Activated CD8-positive, alpha-beta memory T cell treated with anti-CD3 and anti-CD28 coated beads, Interleukin-2, amount 50 U/mL, for 1 hour (primary cell): ENCODE measurements around the gene CRYBG1.
"Not testable (repeated sequence)": the region's sequence is repeated elsewhere in the genome, so short reads cannot be mapped to it uniquely, and the experiment has no call there.

Experiments used
- DNase-seq: peaks from one replicate; pipeline ENCODE4 v3.0.0-alpha.2; 2020; ENCODE audit errors: extremely low read depth

CRYBG1 gene

GRCh38 chr6:106527979-106528378 is 167.5 kb downstream of the CRYBG1 start:
- no peak for DNase-seq

GRCh38 chr6:106528521-106528920 is 168.0 kb downstream of the CRYBG1 start:
- DNase-seq, result no peak

GRCh38 chr6:106529438-106529837 is 168.9 kb downstream of the CRYBG1 start:
- no peak for DNase-seq

GRCh38 chr6:106530026-106530425 is 169.5 kb downstream of the CRYBG1 start:
- no peak for DNase-seq

DNA sequence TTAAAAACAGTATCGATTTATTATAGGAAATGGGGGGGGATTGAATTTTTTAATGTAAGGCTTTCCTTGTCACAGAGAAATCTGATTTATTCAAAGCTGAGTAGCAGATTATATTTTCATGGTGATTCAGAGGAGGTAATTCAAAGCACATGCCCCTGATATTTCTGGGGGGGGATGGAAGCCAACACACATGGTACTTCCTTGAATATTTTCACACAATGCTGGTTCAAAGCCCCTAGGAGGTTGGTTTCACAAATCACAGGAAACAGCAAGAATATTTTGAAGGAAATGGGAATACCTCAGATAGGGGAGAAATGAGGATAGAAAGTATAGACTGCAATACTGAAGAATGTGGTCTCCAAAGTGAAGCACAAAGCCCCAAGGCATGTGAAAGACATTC is 170.0 kb downstream of the CRYBG1 start:
- DNase-seq, result no peak

GRCh38 chr6:106533054-106533453 is 172.5 kb downstream of the CRYBG1 start:
- no peak for DNase-seq

DNA sequence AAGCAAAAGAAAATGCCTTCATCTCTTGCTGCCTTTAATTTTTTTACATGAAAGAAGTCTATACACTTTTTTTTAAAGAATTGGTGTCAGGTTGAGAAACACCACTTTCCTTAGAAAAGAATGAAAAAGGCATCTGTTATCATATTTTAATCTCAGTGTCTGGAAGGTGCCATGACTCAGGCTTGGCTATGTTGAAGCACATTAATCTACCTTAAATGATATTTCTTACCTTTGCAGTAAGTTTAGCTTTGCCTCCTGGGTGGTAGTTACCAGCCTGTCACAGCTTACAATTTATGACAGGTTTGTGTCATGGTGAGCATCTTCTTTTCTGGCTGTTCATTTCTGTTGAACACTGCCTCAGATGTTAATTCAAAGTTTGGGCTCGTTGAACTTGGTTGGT is 173.5 kb downstream of the CRYBG1 start:
- no peak for DNase-seq

GRCh38 chr6:106534564-106534982 is 174.1 kb downstream of the CRYBG1 start:
- DNase-seq, result no peak

- no peak for DNase-seq
These were observed 174.5 kb downstream of the CRYBG1 start for GRCh38 chr6:106535012-106535411.

GRCh38 chr6:106536357-106536756 is 175.8 kb downstream of the CRYBG1 start:
- DNase-seq, result no peak

DNA sequence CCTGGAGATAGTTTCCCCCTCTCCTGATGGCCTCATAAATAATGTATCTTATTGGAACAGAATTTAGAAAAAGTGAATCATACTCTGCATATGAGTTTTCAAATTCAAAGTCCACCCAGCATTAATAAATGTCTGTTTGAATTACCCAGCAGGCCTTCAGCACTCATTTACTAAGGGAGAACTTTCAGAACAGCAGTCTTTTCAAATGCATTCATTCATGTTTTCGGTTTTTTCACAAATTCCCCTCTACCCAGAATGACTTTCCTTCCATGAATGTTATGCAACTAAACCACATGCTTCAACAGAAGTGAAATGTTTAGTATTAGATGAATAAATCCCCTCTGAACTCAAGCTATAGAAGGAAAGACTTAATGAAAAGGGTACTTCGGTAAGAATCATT is 176.3 kb downstream of the CRYBG1 start:
- DNase-seq, result no peak

- DNase-seq, result no peak
These were observed 177.1 kb downstream of the CRYBG1 start for GRCh38 chr6:106537662-106538061.

GRCh38 chr6:106538145-106538544 is 177.6 kb downstream of the CRYBG1 start:
- no peak for DNase-seq

DNA sequence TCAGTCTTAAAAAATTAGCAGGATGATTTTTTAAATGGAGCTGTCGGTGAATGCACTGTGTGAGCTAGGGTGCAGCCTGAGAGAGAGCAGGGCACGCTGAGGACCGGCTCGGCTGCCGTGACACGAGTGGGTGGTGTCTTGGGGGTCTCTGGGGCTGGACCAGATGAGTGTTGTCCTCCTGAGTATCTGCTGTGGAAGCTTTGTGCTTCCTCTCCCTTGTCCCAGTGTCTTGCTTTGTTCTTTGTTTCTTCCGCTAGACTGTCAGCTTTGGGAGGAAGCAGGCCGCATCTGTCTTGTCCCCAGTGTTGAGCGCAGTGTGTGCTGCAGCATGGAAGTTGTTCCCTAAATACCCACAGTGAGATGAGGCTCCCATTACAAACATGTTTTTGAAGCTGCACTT is 179.4 kb downstream of the CRYBG1 start:
- DNase-seq, result no peak

DNA sequence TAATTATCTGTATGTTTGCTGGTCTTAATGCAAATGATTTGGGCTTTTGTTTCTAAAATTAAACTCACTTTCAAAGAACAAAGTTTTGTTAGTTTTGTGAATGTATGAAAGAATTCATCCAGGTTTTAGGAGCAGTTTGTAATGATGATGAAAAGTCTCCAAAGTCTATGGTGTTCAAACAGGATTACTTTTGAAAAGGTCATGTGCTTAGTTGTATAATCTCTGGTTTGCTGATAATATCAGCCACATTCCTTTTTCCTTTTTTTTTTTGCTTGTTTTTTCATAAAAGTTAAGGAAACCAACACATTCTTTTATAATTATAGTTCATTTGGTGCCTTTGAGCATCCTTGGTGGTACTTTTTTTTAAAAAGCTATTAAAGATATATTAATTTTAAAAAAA is 179.9 kb downstream of the CRYBG1 start:
- DNase-seq, result no peak

DNA sequence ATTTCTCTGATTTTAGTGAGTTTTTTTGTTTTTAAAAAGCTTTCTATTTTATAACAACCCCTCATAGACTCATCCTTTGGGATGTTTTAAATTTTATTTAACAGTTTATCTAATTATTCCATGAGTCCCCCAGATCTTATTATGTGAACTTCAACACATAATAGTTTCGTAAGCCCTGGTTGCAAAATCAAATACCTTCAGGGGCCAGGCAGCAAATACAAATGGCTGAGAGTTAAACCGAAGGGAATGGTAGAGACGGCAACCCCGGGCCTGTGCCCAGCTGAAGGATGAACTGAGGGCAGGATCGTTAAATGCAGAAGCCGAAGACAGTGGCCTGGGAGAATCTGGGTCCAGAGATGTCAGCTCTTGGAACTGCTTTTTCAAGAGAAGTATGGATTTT is 180.4 kb downstream of the CRYBG1 start:
- no peak for DNase-seq

- no peak for DNase-seq
These were observed 185.8 kb downstream of the CRYBG1 start for GRCh38 chr6:106546261-106546690.

DNA sequence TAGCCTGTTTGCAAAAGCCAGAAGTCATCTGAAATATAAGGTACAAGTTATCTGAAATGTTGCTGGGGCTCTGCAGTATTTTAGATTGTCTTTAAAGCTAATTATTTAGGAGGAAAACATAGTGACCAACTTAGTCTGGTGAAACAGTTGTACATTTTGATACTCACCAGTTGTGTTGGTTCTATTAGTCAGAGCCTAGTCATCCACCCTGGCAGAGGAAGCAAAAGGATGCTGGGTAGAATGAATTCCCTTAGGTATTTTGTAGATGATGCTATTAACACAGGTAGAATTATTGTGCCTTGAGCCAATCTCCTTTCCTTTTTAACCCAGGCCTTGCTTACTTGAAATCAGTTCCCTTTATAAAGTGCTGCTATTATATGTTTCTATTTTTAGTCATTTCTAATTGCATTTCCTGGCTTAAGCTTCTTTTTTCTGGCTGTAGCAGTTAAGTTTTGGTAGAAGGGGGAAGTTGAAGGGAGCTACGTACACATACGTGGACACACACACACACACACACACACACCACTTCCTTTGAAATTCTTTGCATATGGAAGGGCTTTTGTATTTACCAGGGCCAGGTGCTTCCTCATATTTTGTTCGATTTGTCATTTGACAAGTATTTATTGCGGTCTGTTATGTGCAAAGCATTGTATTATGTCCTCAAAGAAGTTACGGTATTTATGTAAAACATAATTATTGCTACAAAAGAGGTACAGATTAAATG is 186.3 kb downstream of the CRYBG1 start:
- no peak for DNase-seq

DNA sequence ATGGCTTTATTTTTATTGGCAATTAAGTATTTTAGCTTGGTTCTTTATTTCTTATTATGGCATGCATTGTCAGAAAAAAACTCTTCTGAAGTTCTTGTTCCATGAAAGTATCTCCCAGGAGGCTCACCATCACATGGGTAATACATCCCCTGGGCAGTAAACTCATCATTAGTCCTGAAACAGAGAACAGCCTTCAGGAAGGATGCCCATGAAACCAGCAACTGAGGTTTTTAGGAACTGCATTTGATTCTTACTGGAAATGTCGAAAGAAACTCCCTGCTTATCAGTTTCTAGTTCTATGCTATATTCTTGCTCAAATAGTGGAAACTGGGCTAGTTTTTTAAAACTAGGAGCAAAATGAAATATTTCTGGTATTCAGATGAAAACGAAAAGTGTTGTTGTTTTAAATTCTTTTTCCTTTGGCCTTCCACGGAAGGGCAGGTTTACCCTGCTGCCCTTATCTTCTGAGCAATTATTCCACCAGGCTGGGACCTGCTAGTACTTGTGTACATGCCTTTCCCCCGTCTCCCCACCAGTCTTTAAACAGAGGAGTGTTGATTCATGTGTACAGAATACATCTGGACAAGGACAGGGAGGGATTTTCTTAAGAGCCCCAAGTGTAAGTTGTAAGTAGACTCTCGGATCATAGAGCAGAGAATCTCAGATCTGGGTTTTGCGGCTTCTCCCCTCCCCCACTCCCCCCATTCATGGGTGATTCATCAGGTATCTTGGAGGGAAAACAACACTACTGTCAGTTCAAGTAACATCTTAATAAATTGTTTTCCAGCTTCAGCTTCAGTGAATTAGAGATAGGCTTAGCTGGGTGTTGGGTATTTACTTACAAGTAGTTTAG is 187.3 kb downstream of the CRYBG1 start:
- no peak for DNase-seq

DNA sequence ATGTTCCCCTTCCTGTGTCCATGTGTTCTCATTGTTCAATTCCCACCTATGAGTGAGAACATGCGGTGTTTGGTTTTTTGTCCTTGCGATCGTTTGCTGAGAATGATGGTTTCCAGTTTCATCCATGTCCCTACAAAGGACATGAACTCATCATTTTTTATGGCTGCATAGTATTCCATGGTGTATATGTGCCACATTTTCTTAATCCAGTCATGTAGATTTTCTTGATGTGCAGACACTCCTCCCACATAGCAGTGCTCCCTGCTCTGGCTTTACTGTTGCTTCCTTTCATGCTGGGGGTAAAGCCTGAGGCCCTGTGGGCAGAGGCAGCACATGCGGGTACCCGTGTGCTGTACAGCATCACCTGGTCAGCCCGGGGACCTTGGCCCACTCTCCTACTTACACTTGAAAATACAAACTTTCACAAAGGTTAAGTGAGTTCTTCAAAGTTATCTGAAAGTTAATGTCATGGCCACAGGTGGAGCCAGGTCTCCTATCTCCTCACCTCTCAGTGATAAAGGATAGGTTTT is 188.5 kb downstream of the CRYBG1 start:
- not testable (repeated sequence) for DNase-seq

DNA sequence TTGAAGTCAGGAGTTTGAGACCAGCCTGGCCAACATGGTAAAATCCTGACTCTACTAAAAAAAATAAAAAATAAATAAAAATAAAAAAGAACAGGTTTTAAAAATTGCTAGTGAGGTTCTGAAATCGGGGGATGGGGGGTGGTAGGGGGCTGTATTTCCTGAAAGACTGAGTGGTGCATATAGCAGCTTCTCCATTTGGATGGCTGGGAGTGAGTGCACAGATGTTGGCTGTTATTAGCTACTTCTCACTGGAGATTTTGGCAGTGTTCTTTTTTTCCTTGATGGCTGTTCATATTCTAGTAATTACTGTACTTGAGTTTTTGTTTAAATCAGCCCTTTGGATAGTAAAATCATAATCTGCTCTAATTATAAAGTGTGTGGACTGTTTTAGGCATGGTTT is 189.0 kb downstream of the CRYBG1 start:
- DNase-seq, result no peak

DNA sequence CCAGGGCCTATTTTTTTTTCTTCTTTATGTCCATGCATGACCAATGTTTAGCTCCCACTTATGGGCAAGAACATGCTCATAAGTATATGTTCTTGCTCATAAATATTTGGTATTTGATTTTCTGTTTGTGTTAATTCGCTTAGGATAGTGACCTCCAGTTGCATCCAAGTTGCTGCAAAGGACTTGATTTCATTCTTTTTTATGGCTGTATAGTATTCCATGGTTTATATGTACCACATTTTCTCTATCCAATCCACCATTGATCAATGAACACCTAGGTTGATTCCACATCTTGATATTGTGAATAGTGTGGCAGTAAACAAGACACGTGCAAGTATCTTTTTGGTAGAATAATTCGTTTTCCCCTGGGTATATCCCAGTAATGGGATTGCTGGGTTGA is 190.6 kb downstream of the CRYBG1 start:
- no peak for DNase-seq

- DNase-seq, result no peak
These were observed 192.9 kb downstream of the CRYBG1 start for GRCh38 chr6:106553440-106553839.
